Epithelial cell of proximal tubule (primary cell): ENCODE results near the gene NTN1. TPM values are rescaled to one million over a fixed set of nuclear protein-coding genes. Genes with fewer than 3 reads are reported as not detected.

ENCODE experiments used
- DNase-seq: peaks from one replicate; pipeline ENCODE4 v3.0.0-alpha.2; 2011; ENCODE audit warnings: low read depth
- H3K4me3 ChIP-seq: 2 replicates; pipeline ENCODE4 v1.5.1; 2011; ENCODE audit warnings: low read depth, mild to moderate bottlenecking, low read length
- total RNA-seq: library from RNA; depleted of rRNA; stranded (reverse); fragments of >200 nt; gene quantifications from 2 replicates; pipeline ENCODE4 v1.2.3, GENCODE V29; 2015
- TF ChIP-seq, protein P1 (sequence below): conservative IDR thresholded peaks from 2 replicates; pipeline ENCODE4 v1.5.1; 2012; ENCODE audit warnings: low read depth, mild to moderate bottlenecking, low read length

NTN1 gene
- total RNA-seq, 1 donor from 2014 or later, result 1.3 TPM

DNA sequence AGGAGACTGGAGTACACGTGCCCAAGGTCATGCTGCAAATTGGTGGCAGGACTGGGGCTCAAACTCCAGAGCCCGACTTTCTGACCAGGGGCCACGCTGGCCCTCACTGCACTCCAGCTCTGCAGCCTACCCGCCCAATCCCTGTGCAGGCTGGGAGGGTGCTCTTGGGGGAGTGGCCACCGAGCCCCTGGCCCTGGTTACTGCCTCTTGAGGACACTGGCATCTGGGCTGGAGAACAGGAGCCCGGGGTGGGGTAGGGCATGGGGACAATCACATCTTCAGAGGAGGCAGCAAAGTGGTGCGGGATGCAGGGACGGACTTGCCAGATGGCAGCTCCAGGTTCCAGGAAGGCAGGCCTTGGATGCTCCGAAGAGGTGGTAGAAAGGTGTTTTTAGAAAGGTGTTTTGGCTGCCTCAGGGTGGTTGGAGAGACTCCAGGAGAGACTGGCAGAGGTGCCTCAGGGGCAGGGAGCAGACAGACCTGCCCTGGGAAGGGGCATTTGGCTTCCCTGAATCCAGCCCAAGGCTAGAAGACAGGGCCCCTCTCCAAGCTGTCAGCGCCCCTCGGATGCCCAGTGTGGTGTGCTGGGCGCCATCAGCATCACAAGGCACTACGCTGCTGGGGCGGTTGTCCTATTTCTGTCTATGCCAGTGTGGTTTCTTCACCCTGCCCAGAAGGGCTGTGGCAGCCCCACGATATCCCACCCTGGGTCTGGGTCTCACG, 220.6 kb downstream of the NTN1 start:
- no peak overlapping the region for H3K4me3 ChIP-seq
- DNase-seq, result no peak
- TF ChIP-seq, protein P1, sequence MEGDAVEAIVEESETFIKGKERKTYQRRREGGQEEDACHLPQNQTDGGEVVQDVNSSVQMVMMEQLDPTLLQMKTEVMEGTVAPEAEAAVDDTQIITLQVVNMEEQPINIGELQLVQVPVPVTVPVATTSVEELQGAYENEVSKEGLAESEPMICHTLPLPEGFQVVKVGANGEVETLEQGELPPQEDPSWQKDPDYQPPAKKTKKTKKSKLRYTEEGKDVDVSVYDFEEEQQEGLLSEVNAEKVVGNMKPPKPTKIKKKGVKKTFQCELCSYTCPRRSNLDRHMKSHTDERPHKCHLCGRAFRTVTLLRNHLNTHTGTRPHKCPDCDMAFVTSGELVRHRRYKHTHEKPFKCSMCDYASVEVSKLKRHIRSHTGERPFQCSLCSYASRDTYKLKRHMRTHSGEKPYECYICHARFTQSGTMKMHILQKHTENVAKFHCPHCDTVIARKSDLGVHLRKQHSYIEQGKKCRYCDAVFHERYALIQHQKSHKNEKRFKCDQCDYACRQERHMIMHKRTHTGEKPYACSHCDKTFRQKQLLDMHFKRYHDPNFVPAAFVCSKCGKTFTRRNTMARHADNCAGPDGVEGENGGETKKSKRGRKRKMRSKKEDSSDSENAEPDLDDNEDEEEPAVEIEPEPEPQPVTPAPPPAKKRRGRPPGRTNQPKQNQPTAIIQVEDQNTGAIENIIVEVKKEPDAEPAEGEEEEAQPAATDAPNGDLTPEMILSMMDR, result no peak

GRCh38 chr17:9242497-9242881, 221.2 kb downstream of the NTN1 start:
- no peak for DNase-seq
- TF ChIP-seq, protein P1, result no peak
- no peak overlapping the region for H3K4me3 ChIP-seq

DNA sequence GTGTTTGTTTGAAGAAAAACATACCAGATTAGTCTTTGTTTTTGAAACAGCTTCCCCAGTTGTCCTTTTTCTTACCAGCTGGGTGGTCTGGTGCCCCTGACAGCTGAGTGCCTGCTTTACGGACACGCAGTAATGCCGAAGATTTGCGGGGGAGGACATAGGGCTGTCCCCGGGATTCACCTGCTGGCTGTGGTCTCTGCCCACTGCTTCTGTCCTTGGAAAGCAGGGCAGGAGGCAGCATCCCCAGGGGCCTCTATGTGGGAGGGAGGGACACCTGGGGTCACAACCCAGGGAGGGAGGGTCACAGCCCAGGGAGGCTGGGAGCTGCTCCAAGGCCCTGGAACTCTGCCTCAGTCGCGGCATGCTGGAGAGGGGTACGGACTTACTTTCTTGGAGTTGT, 221.7 kb downstream of the NTN1 start:
- no peak for DNase-seq
- TF ChIP-seq, protein P1, result no peak
- H3K4me3 ChIP-seq, result no peak overlapping the region

DNA sequence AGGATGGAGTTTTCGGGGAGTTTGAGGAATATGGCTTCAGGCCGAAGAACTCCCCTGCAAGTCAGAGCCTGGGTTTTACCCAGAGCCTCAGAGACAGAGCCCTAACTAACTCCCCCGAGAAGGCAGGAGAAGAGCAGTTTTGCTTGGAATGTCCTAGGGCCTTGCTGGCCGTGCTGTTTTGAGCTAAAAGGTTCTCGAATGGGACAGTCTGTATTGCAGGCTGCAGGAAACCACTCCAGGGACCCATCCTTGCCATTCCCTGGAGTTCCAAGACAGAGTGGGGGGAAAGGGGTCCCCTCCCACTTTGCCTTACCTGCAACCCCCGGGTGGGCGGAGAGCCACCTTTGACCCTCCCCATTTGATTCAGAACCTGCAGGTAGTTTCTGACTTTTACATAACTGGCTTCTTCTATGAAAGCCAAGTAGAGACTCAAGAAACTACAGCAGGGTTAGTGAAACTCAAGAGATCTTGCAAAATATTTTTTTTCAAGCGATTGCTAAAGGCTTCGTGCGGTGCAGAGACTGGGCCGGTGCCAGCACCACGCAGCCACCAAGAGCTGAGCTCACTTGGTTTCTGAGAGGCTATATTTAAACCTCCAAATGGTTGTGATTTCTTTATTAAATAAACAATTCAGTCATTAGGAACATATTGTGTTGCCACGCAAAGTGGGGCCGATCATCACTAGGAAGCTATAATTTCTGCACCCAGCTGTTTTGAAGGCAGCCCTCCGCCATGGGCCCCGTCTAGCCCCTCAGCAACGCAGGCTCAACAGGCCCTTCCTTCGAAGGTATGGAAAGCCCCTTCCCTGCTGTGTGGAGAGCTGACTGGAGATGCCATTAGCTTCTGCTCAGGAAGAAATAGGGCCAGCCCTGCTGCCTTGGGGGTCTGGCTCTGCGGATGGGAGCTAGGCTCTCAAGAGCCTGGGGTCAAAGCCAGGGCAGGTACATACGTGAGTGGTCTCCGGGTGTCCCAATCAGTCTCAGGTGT, 223.0 kb downstream of the NTN1 start:
- DNase-seq, result no peak
- no peak overlapping the region for H3K4me3 ChIP-seq
- TF ChIP-seq, protein P1, result no peak

DNA sequence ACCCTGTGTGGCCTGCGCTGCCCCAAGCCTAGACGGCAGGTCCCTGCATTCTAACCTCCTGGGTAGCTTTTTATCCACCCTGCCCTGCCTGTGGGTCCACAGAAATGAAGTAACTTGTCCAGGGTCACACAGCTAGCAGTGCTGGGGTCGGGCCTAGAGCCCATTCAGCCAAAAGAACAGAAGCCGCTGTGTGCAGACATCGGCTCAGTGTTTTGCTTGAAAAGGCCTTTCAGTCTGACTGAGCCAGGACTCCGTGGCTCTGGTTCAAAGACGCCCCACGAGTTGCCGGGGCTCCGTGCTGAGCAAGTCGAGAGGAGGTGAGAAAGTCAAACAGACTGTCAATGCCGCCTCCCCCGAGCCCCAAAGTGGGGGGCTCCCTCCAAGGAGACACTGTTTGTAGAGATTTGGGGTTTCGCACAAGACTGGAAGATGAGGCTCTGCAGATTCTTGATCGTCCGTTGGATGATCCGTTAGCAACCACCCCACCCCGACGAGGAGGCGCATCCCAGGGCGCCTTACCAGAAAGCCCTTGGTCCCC, 226.2 kb downstream of the NTN1 start:
- H3K4me3 ChIP-seq, result no peak overlapping the region
- no peak for DNase-seq
- TF ChIP-seq, protein P1, result no peak

GRCh38 chr17:9249245-9249953, 228.1 kb downstream of the NTN1 start:
- TF ChIP-seq, protein P1, result no peak
- DNase-seq, result no peak
- H3K4me3 ChIP-seq, result no peak overlapping the region
